Measurements from ENCODE around the gene B3GNT8. TPM values are rescaled to one million over a fixed set of nuclear protein-coding genes. Genes with fewer than 3 reads are reported as not detected.
"Not testable (repeated sequence)": the region's sequence is repeated elsewhere in the genome, so short reads cannot be mapped to it uniquely, and the experiment has no call there.

Gene B3GNT8
- total and polyA plus RNA-seq, 3 donors from 2014 or later, result 1.0 to 1.3 (median 1.2) TPM

DNA sequence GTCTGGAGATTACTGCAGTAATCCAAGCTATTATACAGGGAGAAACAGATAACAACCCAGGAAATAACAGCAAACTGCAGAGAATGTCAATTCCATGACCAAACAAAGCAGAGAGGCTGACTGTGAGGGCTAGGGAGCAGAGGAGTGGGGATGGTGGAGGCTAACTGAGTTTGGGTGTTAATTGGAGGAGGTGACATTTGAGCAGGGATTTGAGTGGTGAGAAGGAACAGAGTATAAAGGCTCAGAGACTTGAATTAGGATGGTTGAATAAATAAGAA, 9.4 kb upstream of the B3GNT8 start:
- no peaks in the 10 kb centered on the region for H3K4me1 ChIP-seq
- H3K27me3 ChIP-seq, result no peaks in the 10 kb centered on the region
- DNase-seq, result no peak
- no peak overlapping the region for H3K4me3 ChIP-seq
- intact Hi-C loops (cut with DNase I; ENCODE audit: low total_unique reads), result no loop called here
- no peak overlapping the region for H3K27ac ChIP-seq
- no peaks in the 10 kb centered on the region for H3K36me3 ChIP-seq (ENCODE audit: low read depth, missing control alignments)
- TF ChIP-seq, protein P1, sequence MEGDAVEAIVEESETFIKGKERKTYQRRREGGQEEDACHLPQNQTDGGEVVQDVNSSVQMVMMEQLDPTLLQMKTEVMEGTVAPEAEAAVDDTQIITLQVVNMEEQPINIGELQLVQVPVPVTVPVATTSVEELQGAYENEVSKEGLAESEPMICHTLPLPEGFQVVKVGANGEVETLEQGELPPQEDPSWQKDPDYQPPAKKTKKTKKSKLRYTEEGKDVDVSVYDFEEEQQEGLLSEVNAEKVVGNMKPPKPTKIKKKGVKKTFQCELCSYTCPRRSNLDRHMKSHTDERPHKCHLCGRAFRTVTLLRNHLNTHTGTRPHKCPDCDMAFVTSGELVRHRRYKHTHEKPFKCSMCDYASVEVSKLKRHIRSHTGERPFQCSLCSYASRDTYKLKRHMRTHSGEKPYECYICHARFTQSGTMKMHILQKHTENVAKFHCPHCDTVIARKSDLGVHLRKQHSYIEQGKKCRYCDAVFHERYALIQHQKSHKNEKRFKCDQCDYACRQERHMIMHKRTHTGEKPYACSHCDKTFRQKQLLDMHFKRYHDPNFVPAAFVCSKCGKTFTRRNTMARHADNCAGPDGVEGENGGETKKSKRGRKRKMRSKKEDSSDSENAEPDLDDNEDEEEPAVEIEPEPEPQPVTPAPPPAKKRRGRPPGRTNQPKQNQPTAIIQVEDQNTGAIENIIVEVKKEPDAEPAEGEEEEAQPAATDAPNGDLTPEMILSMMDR (IDR thresholded peaks at IDR 0.05), result no peak
- no peak for TF ChIP-seq POLR2A (IDR thresholded peaks at IDR 0.05)
- H3K9me3 ChIP-seq, result no peaks in the 10 kb centered on the region

DNA sequence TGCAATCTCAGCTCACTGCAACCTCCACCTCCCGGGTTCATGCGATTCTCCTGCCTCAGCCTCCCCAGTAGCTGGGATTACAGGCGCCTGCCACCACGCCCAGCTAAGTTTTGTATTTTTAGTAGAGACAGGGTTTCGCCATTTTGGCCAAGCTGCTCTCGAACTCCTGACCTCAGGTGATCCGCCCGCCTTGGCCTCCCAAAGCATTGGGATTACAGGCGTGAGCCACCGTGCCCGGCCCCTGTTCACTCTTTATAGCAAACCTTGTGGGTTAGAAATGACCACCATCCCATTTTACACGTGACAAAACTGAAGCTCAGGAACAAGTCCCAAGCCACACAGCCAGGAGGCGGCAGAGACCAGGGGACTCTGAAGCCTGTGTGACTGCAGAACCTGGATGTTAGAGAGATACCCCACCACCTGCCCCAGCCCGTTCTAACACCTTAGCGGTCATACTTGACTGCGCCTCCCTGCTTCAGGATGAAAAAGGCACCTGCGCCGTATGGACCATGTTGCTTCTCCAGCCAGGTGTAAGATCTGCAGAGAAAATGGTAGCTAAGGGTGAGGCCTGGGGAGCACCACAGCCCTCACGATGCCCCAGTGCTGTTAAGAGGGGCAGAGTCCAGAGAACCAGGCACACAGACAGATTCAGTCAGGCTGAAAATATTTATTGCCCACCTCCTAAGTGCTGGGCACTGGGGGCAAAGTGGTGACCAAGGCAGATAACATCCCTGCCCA, 8.9 kb upstream of the B3GNT8 start:
- Histone ChIP-seq H3K4me3 (no peak overlapping the region), H3K36me3 (ENCODE audit: low read depth, missing control alignments) (no peaks in the 10 kb centered on the region), H3K27ac (no peak overlapping the region), H3K9me3 (no peaks in the 10 kb centered on the region), H3K4me1 (no peaks in the 10 kb centered on the region), H3K27me3 (no peaks in the 10 kb centered on the region)
- intact Hi-C loops (cut with DNase I; ENCODE audit: low total_unique reads), result no loop called here
- WGBS, 2 donors, result 95 to 98% methylated on average over 17 to 19 of the region's 19 CpGs
- no peak for TF ChIP-seq POLR2A (IDR thresholded peaks at IDR 0.05)
- TF ChIP-seq, protein P1 (IDR thresholded peaks at IDR 0.05), result no peak
- DNase-seq, result no peak

DNA sequence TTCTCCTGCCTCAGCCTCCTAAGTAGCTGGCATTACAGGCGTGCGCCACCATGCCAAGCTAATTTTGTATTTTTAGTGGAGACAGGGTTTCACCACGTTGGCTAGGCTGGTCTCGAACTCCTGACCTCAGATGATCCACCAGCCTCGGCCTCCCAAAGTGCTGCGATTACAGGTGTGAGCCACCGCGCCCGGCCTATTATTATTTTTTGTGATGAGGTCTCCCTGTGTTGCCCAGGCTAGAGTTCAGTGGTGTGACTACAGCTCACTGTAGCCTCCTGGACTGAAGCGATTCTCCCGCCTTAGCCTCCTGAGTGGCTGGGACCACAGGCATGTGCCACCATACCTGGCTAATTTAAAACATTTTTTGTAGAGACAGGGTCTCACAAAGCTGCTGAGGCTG, 8.2 kb upstream of the B3GNT8 start:
- H3K9me3 ChIP-seq; H3K4me3 ChIP-seq; H3K4me1 ChIP-seq; intact Hi-C loops (cut with DNase I; ENCODE audit: low total_unique reads); H3K36me3 ChIP-seq (ENCODE audit: low read depth, missing control alignments); DNase-seq; H3K27ac ChIP-seq; H3K27me3 ChIP-seq: not testable (repeated sequence)
- WGBS, 2 donors, result 96 to 98% methylated on average over 11 of the region's 11 CpGs

DNA sequence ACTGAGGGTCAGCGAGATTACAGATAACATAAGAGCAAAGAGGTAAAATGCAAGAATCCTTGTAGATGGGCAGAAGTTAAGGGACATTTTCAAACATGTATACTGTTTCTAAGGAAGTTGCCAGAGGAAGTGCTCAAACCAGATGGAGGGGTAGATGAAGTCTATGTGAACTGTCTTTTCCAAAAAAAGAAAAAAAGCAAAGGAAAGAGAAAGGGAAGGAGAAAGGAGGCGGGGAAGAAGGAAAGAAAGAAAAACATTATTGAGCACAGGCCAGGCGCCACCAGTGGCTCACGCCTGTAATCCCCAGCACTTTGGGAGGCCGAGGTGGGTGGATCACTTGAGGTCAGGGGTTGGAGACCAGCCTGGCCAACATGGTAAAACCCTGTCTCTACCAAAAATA, 7.3 kb upstream of the B3GNT8 start:
- Histone ChIP-seq H3K4me3 (no peak overlapping the region), H3K36me3 (ENCODE audit: low read depth, missing control alignments) (no peaks in the 10 kb centered on the region), H3K27me3 (no peaks in the 10 kb centered on the region), H3K9me3 (no peaks in the 10 kb centered on the region), H3K4me1 (no peaks in the 10 kb centered on the region), H3K27ac (no peak overlapping the region)
- DNase-seq, result no peak
- intact Hi-C loops (cut with DNase I; ENCODE audit: low total_unique reads), result no loop called here
- TF ChIP-seq, protein P1 (IDR thresholded peaks at IDR 0.05), result no peak
- no peak for TF ChIP-seq POLR2A (IDR thresholded peaks at IDR 0.05)
- WGBS, 2 donors, result 87 to 89% methylated on average over 5 of the region's 5 CpGs

DNA sequence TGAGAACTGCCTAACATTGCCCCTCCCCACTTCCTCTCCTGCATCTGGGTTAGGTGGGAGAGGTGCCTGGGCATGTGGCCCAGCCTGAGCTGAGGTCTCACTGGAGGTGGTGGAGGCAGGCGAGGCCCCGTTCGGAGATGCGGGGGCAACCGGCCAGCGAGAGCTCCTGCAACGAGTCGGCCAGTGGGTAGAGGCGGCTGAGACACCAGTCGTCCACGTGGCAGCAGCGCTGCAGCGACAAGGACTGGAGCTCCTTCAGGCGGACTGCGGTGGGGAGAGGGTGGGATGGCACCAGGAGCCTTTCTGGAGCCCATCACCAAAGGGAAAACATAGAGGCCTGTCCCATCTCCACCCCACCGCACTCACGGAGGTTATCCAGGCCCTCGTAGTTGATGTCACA, 6.0 kb upstream of the B3GNT8 start:
- no peak for DNase-seq
- Histone ChIP-seq H3K27me3 (no peaks in the 10 kb centered on the region), H3K4me3 (no peak overlapping the region), H3K4me1 (peaks cover 2% of the 10 kb centered on the region), H3K27ac (no peak overlapping the region), H3K36me3 (ENCODE audit: low read depth, missing control alignments) (no peaks in the 10 kb centered on the region), H3K9me3 (no peaks in the 10 kb centered on the region)
- intact Hi-C loops (cut with DNase I; ENCODE audit: low total_unique reads), result no loop called here
- 91 to 98% methylated on average over 7 to 18 of the region's 18 CpGs for WGBS, 2 donors
- no peak for TF ChIP-seq POLR2A (IDR thresholded peaks at IDR 0.05)
- TF ChIP-seq, protein P1 (IDR thresholded peaks at IDR 0.05), result no peak

Data from testis (tissue), 3 donors.